ENCODE results near the gene RASGRP4.

Gene RASGRP4

GRCh38 chr19:38457690-38458405 lies 31.8 kb upstream of the RASGRP4 start:
- TF ChIP-seq ISL1 (CRISPR knock-in tag; IDR thresholded peaks at IDR 0.05) (no peak), ARNTL (CRISPR knock-in tag; IDR thresholded peaks at IDR 0.05; ENCODE audit: borderline replicate concordance, low read depth) (no peak), TCF4 (CRISPR knock-in tag; IDR thresholded peaks at IDR 0.05; ENCODE audit: borderline replicate concordance) (no peak), ZNF70 (CRISPR knock-in tag; IDR thresholded peaks at IDR 0.05) (no peak), ZFP3 (CRISPR knock-in tag; IDR thresholded peaks at IDR 0.05) (no peak), BACH2 (CRISPR knock-in tag; IDR thresholded peaks at IDR 0.05; ENCODE audit: borderline replicate concordance) (no peak), RARB (CRISPR knock-in tag; IDR thresholded peaks at IDR 0.05) (no peak), PPARA (CRISPR knock-in tag; IDR thresholded peaks at IDR 0.05; ENCODE audit: borderline replicate concordance) (no peak), ZFP30 (CRISPR knock-in tag; IDR thresholded peaks at IDR 0.05) (no peak), ESRRG (CRISPR knock-in tag; IDR thresholded peaks at IDR 0.05) (no peak), TOX (CRISPR knock-in tag; IDR thresholded peaks at IDR 0.05; ENCODE audit: borderline replicate concordance) (no peak), CSRNP3 (CRISPR knock-in tag; IDR thresholded peaks at IDR 0.05) (no peak)
- TF ChIP-seq, protein P1, sequence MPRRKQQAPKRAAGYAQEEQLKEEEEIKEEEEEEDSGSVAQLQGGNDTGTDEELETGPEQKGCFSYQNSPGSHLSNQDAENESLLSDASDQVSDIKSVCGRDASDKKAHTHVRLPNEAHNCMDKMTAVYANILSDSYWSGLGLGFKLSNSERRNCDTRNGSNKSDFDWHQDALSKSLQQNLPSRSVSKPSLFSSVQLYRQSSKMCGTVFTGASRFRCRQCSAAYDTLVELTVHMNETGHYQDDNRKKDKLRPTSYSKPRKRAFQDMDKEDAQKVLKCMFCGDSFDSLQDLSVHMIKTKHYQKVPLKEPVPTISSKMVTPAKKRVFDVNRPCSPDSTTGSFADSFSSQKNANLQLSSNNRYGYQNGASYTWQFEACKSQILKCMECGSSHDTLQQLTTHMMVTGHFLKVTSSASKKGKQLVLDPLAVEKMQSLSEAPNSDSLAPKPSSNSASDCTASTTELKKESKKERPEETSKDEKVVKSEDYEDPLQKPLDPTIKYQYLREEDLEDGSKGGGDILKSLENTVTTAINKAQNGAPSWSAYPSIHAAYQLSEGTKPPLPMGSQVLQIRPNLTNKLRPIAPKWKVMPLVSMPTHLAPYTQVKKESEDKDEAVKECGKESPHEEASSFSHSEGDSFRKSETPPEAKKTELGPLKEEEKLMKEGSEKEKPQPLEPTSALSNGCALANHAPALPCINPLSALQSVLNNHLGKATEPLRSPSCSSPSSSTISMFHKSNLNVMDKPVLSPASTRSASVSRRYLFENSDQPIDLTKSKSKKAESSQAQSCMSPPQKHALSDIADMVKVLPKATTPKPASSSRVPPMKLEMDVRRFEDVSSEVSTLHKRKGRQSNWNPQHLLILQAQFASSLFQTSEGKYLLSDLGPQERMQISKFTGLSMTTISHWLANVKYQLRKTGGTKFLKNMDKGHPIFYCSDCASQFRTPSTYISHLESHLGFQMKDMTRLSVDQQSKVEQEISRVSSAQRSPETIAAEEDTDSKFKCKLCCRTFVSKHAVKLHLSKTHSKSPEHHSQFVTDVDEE (CRISPR knock-in tag; IDR thresholded peaks at IDR 0.05), result no peak
- TF ChIP-seq, protein P2, sequence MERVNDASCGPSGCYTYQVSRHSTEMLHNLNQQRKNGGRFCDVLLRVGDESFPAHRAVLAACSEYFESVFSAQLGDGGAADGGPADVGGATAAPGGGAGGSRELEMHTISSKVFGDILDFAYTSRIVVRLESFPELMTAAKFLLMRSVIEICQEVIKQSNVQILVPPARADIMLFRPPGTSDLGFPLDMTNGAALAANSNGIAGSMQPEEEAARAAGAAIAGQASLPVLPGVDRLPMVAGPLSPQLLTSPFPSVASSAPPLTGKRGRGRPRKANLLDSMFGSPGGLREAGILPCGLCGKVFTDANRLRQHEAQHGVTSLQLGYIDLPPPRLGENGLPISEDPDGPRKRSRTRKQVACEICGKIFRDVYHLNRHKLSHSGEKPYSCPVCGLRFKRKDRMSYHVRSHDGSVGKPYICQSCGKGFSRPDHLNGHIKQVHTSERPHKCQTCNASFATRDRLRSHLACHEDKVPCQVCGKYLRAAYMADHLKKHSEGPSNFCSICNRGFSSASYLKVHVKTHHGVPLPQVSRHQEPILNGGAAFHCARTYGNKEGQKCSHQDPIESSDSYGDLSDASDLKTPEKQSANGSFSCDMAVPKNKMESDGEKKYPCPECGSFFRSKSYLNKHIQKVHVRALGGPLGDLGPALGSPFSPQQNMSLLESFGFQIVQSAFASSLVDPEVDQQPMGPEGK (CRISPR knock-in tag; IDR thresholded peaks at IDR 0.05; ENCODE audit: borderline replicate concordance), result no peak
- no peak for ATAC-seq

- TF ChIP-seq GLIS3 (CRISPR knock-in tag; IDR thresholded peaks at IDR 0.05), result no peak
- TF ChIP-seq CSDC2 (CRISPR knock-in tag; IDR thresholded peaks at IDR 0.05), result no peak
- TF ChIP-seq TCF4 (CRISPR knock-in tag; IDR thresholded peaks at IDR 0.05; ENCODE audit: borderline replicate concordance), result no peak
- TF ChIP-seq TOX (CRISPR knock-in tag; IDR thresholded peaks at IDR 0.05; ENCODE audit: borderline replicate concordance), result no peak
- no peak for TF ChIP-seq PPARA (CRISPR knock-in tag; IDR thresholded peaks at IDR 0.05; ENCODE audit: borderline replicate concordance)
- ATAC-seq, result no peak
These were observed 31.2 kb upstream of the RASGRP4 start for GRCh38 chr19:38457202-38457601.

- no peak for ATAC-seq
- TF ChIP-seq BACH2 (CRISPR knock-in tag; IDR thresholded peaks at IDR 0.05; ENCODE audit: borderline replicate concordance), result no peak
These were observed 29.0 kb upstream of the RASGRP4 start for GRCh38 chr19:38455031-38455430.

DNA sequence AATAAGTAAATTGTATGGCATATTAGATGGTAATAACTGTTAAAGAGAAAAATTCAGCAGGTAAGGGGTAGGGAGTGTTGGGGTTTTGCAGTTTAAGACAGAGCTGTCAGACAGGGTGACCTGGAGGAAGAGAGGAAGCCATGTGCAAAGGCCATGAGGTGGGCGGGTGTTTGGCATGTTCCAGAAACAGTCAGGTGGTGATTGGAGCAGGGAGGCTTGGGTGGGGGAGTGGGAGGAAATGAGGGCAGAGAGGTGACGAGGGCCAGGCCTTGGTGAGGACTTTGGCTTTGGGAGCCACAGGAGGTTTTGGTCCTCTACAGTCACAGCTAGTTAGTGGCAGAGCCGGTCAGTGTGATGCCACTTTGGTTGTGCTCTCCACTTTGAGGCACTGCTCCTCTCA lies 27.6 kb upstream of the RASGRP4 start:
- no peak for ATAC-seq
- TF ChIP-seq GLIS3 (CRISPR knock-in tag; IDR thresholded peaks at IDR 0.05) (no peak), CSRNP3 (CRISPR knock-in tag; IDR thresholded peaks at IDR 0.05) (no peak), ZNF8 (CRISPR knock-in tag; IDR thresholded peaks at IDR 0.05) (no peak), OSR1 (CRISPR knock-in tag; IDR thresholded peaks at IDR 0.05) (no peak), ZFP3 (CRISPR knock-in tag; IDR thresholded peaks at IDR 0.05) (no peak), RARB (CRISPR knock-in tag; IDR thresholded peaks at IDR 0.05) (no peak), ISL1 (CRISPR knock-in tag; IDR thresholded peaks at IDR 0.05) (no peak)
- TF ChIP-seq, protein P3, sequence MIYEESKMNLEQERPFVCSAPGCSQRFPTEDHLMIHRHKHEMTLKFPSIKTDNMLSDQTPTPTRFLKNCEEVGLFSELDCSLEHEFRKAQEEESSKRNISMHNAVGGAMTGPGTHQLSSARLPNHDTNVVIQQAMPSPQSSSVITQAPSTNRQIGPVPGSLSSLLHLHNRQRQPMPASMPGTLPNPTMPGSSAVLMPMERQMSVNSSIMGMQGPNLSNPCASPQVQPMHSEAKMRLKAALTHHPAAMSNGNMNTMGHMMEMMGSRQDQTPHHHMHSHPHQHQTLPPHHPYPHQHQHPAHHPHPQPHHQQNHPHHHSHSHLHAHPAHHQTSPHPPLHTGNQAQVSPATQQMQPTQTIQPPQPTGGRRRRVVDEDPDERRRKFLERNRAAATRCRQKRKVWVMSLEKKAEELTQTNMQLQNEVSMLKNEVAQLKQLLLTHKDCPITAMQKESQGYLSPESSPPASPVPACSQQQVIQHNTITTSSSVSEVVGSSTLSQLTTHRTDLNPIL (CRISPR knock-in tag; IDR thresholded peaks at IDR 0.05; ENCODE audit: low read depth), result no peak
- TF ChIP-seq, protein P4, sequence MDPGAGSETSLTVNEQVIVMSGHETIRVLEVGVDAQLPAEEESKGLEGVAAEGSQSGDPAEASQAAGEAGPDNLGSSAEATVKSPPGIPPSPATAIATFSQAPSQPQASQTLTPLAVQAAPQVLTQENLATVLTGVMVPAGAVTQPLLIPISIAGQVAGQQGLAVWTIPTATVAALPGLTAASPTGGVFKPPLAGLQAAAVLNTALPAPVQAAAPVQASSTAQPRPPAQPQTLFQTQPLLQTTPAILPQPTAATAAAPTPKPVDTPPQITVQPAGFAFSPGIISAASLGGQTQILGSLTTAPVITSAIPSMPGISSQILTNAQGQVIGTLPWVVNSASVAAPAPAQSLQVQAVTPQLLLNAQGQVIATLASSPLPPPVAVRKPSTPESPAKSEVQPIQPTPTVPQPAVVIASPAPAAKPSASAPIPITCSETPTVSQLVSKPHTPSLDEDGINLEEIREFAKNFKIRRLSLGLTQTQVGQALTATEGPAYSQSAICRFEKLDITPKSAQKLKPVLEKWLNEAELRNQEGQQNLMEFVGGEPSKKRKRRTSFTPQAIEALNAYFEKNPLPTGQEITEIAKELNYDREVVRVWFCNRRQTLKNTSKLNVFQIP (CRISPR knock-in tag; IDR thresholded peaks at IDR 0.05; ENCODE audit: borderline replicate concordance, low read depth), result no peak
- TF ChIP-seq, protein P2 (CRISPR knock-in tag; IDR thresholded peaks at IDR 0.05; ENCODE audit: borderline replicate concordance), result no peak
